ENCODE measurements around the gene LMBR1.

- TF ChIP-seq CTCF (conservative IDR thresholded peaks at IDR 0.05 in 1 of 2, IDR thresholded peaks at IDR 0.05 in 1 of 2; ENCODE audit: low read depth in 1 of 2, low read length in 2 of 2) (no peak), EZH2 (IDR thresholded peaks at IDR 0.05; ENCODE audit: low read length, missing control alignments) (no peak)
Observed at GRCh38 chr7:156932006-156932405, 39.0 kb upstream of the LMBR1 start.

All from fibroblast of lung (primary cell).